Stimulated activated CD8-positive, alpha-beta memory T cell treated with anti-CD3 and anti-CD28 coated beads, Interleukin-7, amount 100 ng/mL, for 24 hours (primary cell): ENCODE measurements around the gene ENTHD1.

ENCODE experiments used
- DNase-seq: peaks from one replicate; pipeline ENCODE4 v3.0.0-alpha.2; 2020; ENCODE audit warnings: low read depth

ENTHD1 gene

GRCh38 chr22:39712751-39713525 lies 180.6 kb downstream of the ENTHD1 start:
- no peak for DNase-seq

GRCh38 chr22:39712081-39712480 lies 181.5 kb downstream of the ENTHD1 start:
- no peak for DNase-seq

DNA sequence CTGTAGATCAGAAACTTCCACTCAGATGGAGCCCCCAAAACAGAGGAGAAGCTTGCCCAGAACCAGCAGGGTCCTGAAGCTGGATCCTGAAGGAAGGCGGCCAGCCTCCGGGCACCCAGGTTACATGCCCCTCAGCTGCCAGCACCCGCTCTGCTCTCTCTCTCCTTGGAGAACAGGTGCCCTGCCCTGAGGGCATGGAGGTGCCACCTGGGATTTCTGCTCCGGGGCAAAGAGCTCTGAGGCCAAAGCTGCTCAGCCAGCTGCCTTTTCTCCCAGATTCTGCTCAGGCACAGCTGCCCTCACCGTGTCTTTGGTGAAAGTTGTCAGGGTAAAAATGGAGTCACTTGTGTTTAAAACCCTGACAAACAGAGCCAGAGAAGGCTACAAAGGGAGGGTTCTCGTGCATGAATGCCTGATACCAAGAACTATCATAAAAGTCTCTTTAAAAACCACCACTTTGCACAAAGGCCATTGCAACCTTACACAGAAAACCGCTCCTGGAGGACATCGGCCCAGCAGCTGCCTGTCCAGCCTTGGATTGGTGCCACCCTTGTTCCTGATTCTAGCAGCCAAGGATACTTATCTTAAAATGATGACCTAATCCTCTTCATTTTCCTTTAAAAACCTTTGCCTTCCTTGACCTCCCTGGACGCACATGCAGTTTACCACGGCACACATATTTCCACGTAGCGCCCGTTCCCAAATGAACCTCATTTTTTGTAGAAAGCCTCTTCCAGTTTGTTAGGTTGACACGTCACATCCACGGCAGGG lies 183.0 kb downstream of the ENTHD1 start:
- no peak for DNase-seq

GRCh38 chr22:39707816-39708215 lies 185.7 kb downstream of the ENTHD1 start:
- no peak for DNase-seq

DNA sequence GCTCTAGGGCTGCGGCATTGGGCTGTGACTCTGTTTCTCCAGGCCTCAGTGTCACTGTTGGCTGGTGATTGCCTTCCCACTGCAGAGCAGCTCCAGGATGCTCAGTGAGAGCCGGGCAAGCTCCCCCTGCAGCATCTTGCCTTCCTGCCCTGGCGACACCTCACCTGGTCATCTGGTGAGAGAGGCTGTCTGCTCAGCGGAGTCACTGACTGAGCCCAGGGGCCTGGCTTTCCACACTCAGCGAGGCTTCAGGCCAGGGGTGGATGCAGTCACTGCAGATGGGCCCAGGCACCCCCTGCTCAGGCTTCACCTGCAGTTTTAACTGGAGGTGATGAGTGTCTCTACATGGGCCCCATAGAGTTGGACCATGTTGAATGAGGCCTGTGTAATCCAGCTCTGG lies 186.2 kb downstream of the ENTHD1 start:
- no peak for DNase-seq

DNA sequence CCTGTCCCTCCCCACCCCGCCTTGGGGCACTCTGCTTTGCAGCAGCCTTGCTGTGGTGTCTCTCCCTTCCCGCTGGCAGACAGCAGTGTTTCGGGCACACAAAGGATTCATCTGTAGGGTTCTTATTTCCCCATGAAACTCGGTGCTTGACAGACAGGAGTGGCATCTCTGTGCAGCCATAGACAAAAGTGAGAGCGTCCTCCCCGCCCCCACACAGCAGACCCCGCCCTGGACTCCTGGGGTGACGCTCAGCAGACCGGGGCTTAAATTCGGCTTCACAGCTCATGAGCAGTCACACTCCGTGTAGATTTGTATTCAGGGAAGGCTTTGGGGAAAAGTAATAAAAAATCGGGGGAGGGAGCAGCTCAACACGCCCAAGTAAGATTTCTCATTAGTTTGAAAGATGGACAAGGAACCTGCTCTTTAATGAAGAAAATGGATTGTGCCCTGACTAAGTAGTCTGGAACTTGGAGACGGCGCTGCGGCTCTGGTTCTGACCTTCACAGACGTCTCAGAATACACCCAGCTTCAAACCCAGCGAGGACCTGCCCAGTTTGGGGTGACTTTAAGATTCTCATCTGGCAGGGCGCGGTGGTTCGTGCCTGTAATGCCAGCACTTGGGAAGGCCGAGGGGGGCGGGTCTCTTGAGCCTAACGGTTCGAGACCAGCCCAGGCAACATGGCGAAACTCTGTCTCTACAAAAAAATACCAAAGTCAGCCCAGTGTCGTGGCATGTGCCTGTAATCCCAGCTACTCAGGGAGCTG lies 187.0 kb downstream of the ENTHD1 start:
- DNase-seq: no peak

GRCh38 chr22:39705386-39705785 lies 188.2 kb downstream of the ENTHD1 start:
- DNase-seq: no peak

- no peak for DNase-seq
Observed at GRCh38 chr22:39703928-39704639, 189.5 kb downstream of the ENTHD1 start.

GRCh38 chr22:39703091-39703490 lies 190.5 kb downstream of the ENTHD1 start:
- DNase-seq: no peak

- no peak for DNase-seq
Observed at GRCh38 chr22:39700565-39700964, 193.0 kb downstream of the ENTHD1 start.

GRCh38 chr22:39699631-39700360 lies 193.8 kb downstream of the ENTHD1 start:
- DNase-seq: no peak

GRCh38 chr22:39697790-39698430 lies 195.7 kb downstream of the ENTHD1 start:
- DNase-seq: no peak

DNA sequence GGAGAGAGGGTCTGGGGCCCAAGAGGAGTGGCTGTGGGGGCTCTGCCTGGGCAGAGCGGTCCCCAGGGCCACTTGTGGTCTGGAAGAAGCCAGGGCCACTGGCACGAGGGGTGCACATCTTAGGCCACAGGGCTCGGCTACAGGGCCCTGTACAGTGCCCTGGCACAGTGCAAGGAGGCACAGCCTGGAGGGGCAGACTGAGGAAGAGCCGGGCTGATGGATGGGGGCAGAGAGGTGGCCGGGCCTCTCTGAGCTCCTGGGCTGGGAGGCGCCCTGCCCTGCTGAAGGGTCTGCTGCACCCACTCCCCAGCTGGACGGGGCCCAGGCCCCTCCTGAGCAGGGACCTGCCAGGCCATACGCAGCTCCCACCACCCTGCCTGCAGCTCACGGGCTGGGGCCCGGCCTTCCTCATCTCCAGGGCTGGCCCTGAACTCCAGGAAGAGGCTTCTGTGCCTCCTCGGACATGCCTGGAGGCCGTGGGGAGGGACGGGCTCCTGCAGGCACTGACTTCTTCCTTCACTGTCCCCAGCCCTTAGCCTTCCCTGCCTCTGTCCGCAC lies 199.5 kb downstream of the ENTHD1 start:
- DNase-seq: no peak
